Glomerular visceral epithelial cell (primary cell): Measurements from ENCODE around the gene TDRD15.
"Not testable (repeated sequence)": the region's sequence is repeated elsewhere in the genome, so short reads cannot be mapped to it uniquely, and the experiment has no call there.

ENCODE experiments used
- DNase-seq: peaks from one replicate; pipeline ENCODE4 v3.0.0-alpha.2; 2016; ENCODE audit errors: extremely low spot score

The TDRD15 gene

GRCh38 chr2:21146638-21147037 lies 22.9 kb downstream of the TDRD15 start:
- no peak for DNase-seq

DNA sequence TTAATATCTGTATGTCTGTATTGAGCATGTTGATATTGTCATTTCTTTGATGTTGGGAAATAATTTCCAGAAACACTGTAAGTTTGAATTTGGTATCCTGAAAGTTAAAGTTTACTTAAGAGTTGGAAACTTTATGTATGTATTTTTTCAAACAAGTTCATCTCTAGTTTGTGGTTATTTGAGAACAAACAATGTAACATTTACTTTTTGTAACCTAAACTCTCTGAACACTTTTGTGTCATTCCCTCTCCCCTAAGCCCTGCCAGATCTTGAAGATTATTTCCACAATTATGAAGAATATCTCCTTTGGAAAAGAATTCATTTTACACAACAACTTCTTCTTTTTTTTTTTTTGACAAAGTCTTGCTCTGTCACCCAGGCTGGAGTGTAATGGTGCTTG lies 24.9 kb downstream of the TDRD15 start:
- DNase-seq = no peak

GRCh38 chr2:21151234-21151633 lies 27.5 kb downstream of the TDRD15 start:
- DNase-seq = not testable (repeated sequence)

- no peak for DNase-seq
These were observed 31.8 kb downstream of the TDRD15 start for GRCh38 chr2:21155365-21156136.

- DNase-seq = no peak
These were observed 37.4 kb downstream of the TDRD15 start for GRCh38 chr2:21161122-21161521.

- no peak for DNase-seq
These were observed 38.3 kb downstream of the TDRD15 start for GRCh38 chr2:21161832-21162614.

GRCh38 chr2:21162615-21162878 lies 38.8 kb downstream of the TDRD15 start:
- DNase-seq = no peak

GRCh38 chr2:21163213-21163612 lies 39.4 kb downstream of the TDRD15 start:
- no peak for DNase-seq

DNA sequence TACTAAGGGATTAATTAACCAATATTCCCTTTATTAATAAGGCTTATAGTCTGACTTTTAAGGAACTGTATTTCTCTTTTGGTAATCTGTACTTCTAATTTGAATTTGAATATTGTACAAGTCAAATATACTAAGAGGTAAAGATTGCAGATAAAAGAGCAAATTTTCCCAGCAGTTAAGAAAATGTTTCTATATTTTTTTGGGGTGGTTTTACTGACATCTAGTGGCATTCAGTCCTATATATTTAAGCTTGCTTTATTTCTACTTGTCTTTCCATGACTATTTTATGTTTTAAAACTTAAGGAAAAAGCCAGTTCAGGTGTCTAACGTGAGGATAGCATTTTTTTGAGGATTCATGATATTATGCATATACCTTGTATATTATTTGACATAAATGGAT lies 41.6 kb downstream of the TDRD15 start:
- DNase-seq = no peak

DNA sequence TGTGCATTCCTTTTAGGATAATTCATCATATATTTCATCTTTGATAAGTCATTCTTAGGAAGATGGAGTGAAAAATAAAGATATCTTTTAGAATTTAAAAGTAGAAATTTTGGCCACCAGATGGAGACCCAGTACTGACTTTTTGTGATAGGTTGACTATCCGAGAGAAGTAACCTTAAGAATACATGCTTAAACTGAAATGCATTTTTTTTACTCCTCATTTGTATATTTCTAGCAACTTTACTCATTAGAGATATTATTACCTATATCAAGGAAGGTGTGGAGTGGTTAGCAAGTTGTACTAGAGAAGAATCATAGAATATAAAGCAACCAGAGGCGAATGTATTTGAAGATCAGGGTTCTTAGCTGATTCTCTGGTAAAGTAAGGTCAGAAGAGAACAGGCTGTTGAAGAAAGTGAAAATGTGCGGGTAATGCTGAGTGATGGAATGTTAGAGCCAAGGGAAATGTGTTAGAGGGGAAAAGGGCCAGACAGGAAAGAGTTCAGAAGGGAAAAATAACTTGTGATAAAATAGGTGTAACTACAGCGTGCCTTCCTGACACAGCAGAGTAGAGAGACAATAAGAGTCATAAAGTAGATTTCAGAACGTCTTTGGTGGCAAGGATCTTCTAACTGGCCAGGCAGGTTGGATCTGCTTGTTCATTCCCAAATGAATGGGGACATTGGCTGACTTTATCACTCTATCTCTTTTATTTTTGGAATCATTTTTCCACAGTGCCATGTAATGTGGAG lies 52.3 kb downstream of the TDRD15 start:
- no peak for DNase-seq

- no peak for DNase-seq
These were observed 58.2 kb downstream of the TDRD15 start for GRCh38 chr2:21181957-21182356.

DNA sequence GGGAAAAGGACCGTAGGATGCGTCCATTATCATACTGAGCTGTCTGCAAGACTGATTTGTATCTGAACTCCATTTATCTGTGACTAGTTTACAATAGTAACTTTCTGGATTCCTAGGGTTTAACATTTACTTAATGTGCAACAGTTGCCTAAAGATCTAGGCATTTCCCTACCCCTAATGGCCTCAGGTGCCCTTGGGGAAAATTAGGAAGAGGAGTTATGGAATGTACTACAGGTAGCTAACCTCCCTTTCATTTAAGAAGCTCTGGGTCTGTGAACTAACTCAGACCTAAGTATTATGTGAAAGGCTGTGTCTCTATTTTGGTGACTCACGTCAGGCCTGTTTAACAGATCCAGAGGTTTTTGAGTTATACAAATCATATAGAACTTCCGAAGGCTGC lies 59.5 kb downstream of the TDRD15 start:
- DNase-seq = no peak

DNA sequence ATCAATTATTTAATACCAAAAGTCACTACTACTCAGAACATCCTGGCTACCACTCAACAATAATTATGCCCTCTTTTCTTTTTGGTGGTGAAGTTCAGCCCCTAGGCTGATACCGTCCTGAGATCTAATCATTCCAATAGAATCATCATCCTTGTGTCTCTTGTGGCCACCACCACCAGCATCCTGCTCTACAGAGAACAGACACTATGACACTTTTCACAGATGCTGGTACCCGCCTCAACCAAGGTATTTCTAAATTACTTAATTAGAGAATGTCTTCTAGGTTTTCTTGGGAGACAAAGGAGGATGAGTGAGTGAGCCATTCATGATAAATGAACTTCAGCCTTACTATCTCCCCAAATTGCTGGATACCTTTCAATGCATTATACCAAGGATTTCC lies 60.0 kb downstream of the TDRD15 start:
- no peak for DNase-seq

- no peak for DNase-seq
These were observed 67.8 kb downstream of the TDRD15 start for GRCh38 chr2:21191535-21191934.
